Psoas muscle (tissue), 8 donors: ENCODE data around the gene CFLAR. TPM values are rescaled to one million over a fixed set of nuclear protein-coding genes. Genes with fewer than 3 reads are reported as not detected.

ENCODE experiments used
- ATAC-seq, 4 donors: fragments of 200-7000 bp; cut with Tn5 transposase; one replicate each; pipeline ENCODE4 v1.9.1; 2020; ENCODE audit warnings: moderate library complexity in 3 of 4, mild to moderate bottlenecking in 2 of 4
- DNase-seq, 2 donors: peaks; one replicate each; pipeline ENCODE4 v3.0.0-alpha.2; 2020
- H3K27ac ChIP-seq: fragments of 200-600 bp; one replicate; pipeline ENCODE4 v1.8.0; 2022
- H3K27me3 ChIP-seq, 3 donors: fragments of 200-600 bp in 1 of 3; one replicate each; pipeline versions ENCODE4 v1.6.1 to v1.8.0; 2013 to 2022; ENCODE audit warnings: low read length in 2 of 3, mild to moderate bottlenecking in 2 of 3, moderate library complexity in 1 of 3; ENCODE audit not compliant: insufficient read depth in 3 of 3
- H3K36me3 ChIP-seq, 2 donors: fragments of 200-600 bp in 1 of 2; one replicate each; pipeline versions ENCODE4 v1.6.1 to v1.8.0; 2013 to 2022; ENCODE audit warnings: low read depth in 1 of 2, mild to moderate bottlenecking in 1 of 2, moderate library complexity in 1 of 2; ENCODE audit not compliant: insufficient read depth in 1 of 2
- H3K4me1 ChIP-seq: fragments of 200-600 bp; one replicate; pipeline ENCODE4 v1.8.0; 2022
- H3K4me3 ChIP-seq: fragments of 200-600 bp; one replicate; pipeline ENCODE4 v1.8.0; 2022; ENCODE audit warnings: mild to moderate bottlenecking
- H3K9me3 ChIP-seq: fragments of 200-600 bp; one replicate; pipeline ENCODE4 v1.8.0; 2022
- WGBS, 3 donors: extraction: QIAGEN DNeasy Blood & Tissue Kit; methylation state at CpG; one replicate each; pipeline versions ENCODE4 v1.1.6 to v1.1.7; 2013; 5-methylcytosine and 5-hydroxymethylcytosine counted together
- intact Hi-C, 2 donors: fragments of 100-400 bp; cut with DNase I; formaldehyde crosslinking; loops; one replicate each; pipeline versions ENCODE4 v1.11.0 to v1.14.2; 2022
- polyA plus RNA-seq, 3 donors: library from polyadenylated mRNA; stranded (reverse); fragments of 200-250 nt; gene quantifications; one replicate each; pipeline ENCODE4 v1.2.3, GENCODE V29; 2013
- total RNA-seq, 4 donors: library from RNA; stranded (reverse); fragmentation: NEBNext Ultra II Directional in 2 of 4; extraction: Animal tissue kit (Norgen Biotek cat#: 25700) in 2 of 4; gene quantifications; one replicate each; pipeline versions ENCODE4 v1.2.1 to v1.2.4, GENCODE V29; 2021 to 2023
- TF ChIP-seq, protein P1 (sequence below): fragments of 200-600 bp; IDR thresholded peaks from one replicate; pipeline ENCODE4 v1.8.0; 2022; ENCODE audit warnings: antibody characterized with exemption
- donor health status: healthy with polysubstance abuse.
- donor health status: DM: no; HTN: no; CAD: no; lungs with moderate emphysema.
- donor health status: Bipolar disorder and iron deficiency.
- donor health status: healthy.
- donor health status: DM: yes; HTN: yes; CAD: no.
- donor health status: DM: no; HTN: no; CAD: no.
- donor health status: DM: no; HTN: no; CAD: no.
- donor health status: DM: yes; HTN: yes; CAD: no.

The CFLAR gene
- total and polyA plus RNA-seq, 7 donors = 84.7 to 358 (median 340) TPM

DNA sequence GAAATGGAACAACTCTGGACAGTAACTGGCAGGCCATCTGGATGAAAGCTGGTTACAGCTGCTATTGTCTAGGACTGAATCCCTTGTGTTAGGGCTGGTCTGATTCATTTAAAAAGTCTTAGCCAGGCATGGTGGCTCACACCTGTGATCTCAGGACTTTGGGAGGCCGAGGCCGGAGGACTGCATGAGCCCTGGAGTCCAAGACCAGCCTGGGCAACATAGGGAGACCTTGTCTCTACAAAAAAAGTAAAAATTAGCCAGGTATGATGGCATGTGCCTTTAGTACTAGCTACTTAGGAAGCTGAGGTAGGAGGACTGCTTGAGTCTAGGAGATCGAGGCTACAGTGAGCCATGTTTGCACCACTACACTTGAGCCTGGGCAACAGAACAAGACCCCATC lies 15.5 kb upstream of the CFLAR start:
- H3K27ac ChIP-seq = no peak overlapping the region
- H3K27me3 ChIP-seq = no peaks in the 10 kb centered on the region
- ATAC-seq (no peak), DNase-seq (no peak)
- intact Hi-C loops = no loop called here
- no peaks in the 10 kb centered on the region for H3K9me3 ChIP-seq
- H3K4me1 ChIP-seq = no peaks in the 10 kb centered on the region
- H3K36me3 ChIP-seq = no peaks in the 10 kb centered on the region
- 89 to 95% (median 90%) methylated on average over 3 of the region's 3 CpGs for WGBS, 3 donors
- H3K4me3 ChIP-seq = no peak overlapping the region
- TF ChIP-seq, protein P1, sequence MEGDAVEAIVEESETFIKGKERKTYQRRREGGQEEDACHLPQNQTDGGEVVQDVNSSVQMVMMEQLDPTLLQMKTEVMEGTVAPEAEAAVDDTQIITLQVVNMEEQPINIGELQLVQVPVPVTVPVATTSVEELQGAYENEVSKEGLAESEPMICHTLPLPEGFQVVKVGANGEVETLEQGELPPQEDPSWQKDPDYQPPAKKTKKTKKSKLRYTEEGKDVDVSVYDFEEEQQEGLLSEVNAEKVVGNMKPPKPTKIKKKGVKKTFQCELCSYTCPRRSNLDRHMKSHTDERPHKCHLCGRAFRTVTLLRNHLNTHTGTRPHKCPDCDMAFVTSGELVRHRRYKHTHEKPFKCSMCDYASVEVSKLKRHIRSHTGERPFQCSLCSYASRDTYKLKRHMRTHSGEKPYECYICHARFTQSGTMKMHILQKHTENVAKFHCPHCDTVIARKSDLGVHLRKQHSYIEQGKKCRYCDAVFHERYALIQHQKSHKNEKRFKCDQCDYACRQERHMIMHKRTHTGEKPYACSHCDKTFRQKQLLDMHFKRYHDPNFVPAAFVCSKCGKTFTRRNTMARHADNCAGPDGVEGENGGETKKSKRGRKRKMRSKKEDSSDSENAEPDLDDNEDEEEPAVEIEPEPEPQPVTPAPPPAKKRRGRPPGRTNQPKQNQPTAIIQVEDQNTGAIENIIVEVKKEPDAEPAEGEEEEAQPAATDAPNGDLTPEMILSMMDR = no peak

DNA sequence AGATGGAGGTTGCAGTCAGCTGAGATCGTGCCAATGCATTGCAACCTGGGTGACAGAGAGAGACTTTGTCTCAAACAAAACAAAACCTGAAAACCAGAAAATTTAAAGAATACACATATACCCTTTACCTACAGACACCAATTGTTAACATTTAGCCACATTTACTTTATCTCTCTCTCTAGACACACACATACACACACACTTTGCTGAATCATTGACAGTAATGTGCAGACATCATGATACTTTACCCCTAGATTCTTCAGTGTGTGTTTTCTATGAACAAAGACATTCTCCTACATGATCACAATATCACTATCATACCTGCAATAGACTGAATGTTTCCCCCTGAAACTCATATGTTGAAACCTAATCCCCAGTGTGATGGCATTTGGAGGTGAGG lies 10.2 kb upstream of the CFLAR start:
- Histone ChIP-seq H3K36me3 (no peaks in the 10 kb centered on the region), H3K4me1 (peaks cover 11% of the 10 kb centered on the region), H3K9me3 (no peaks in the 10 kb centered on the region), H3K27ac (no peak overlapping the region), H3K4me3 (no peak overlapping the region), H3K27me3 (no peaks in the 10 kb centered on the region)
- DNase-seq (no peak), ATAC-seq (no peak)
- 97 to 100% (median 100%) methylated on average over 1 of the region's 1 CpG for WGBS, 3 donors
- TF ChIP-seq, protein P1 = no peak
- intact Hi-C loops = no loop called here

DNA sequence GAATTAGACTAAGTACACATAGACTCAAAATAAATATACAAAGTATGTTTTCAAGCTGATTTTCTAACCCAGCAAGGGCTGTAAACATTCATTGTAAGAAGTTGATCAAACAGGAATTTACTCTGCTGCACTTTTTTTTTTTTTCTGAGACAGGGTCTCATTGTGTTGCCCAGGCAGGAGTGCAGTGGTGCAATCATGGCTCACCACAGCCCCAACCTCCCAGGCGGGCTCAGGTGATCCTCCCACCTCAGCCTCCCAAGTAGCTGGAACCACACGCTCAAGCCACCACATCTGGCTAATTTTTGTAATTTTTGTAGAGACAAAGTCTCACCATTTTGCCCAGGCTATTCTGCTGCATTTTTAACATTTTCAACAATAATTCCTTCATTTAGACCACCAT lies 8.3 kb upstream of the CFLAR start:
- no peaks in the 10 kb centered on the region for H3K9me3 ChIP-seq
- H3K36me3 ChIP-seq = no peaks in the 10 kb centered on the region
- H3K27me3 ChIP-seq = no peaks in the 10 kb centered on the region
- H3K4me1 ChIP-seq = peaks cover 18% of the 10 kb centered on the region
- H3K4me3 ChIP-seq = no peak overlapping the region
- no peak for DNase-seq
- TF ChIP-seq, protein P1 = no peak
- no peak for ATAC-seq
- intact Hi-C loops = no loop called here
- H3K27ac ChIP-seq = no peak overlapping the region
- WGBS, 3 donors = 94 to 100% (median 99%) methylated on average over 2 of the region's 2 CpGs

DNA sequence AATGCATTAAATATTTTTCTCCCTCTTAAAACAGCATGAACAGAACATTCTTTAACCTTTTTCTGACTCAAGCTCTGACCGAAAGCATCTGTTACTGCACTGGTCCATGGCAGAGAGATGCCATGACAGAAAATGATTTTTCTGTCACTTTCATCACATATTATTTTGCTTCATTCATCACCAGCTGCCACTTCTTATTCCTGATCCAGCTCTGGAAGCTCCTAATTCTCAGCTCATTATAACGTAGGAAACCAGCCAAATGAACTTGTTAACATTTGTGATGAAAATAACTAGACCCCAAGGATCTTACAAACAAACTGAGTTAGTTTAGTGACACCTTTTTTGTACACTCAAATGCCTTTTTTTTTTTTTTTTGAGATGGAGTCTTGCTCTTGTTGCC lies 7.6 kb upstream of the CFLAR start:
- ATAC-seq = no peak

DNA sequence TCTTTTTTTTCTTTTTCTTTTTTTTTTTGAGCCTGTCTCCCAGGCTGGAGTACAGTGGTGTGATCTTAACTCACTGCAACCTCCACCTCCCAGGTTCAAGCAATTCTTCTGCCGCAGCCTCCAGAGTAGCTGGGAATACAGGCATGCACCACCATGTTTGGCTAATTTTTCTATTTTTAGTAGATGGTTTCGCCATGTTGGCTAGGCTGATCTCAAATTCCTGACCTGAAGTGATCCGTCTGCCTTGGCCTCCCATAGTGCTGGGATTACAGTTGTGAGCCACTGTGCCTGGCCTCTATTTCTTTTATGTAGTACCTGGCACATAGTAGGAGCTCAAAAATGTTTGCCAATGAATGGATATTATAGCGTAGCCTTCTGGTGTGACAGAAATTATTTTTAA lies 6.8 kb upstream of the CFLAR start:
- H3K9me3 ChIP-seq = no peaks in the 10 kb centered on the region
- ATAC-seq = peak; percentile 65 to 72 (median 66)
- intact Hi-C loops = no loop called here
- H3K4me3 ChIP-seq = no peak overlapping the region
- no peak for DNase-seq
- WGBS, 3 donors = 28 to 40% (median 31%) methylated on average over 4 of the region's 4 CpGs
- TF ChIP-seq, protein P1 = no peak
- peaks cover 20% of the 10 kb centered on the region for H3K4me1 ChIP-seq
- H3K36me3 ChIP-seq = no peaks in the 10 kb centered on the region
- no peaks in the 10 kb centered on the region for H3K27me3 ChIP-seq
- H3K27ac ChIP-seq = peak overlapping the region; percentile 37

More for the DNA sequence above, 7.6 kb upstream of the CFLAR start:
- no peak for DNase-seq
- Histone ChIP-seq H3K4me3 (no peak overlapping the region), H3K27ac (no peak overlapping the region), H3K36me3 (no peaks in the 10 kb centered on the region), H3K4me1 (peaks cover 18% of the 10 kb centered on the region), H3K9me3 (no peaks in the 10 kb centered on the region), H3K27me3 (no peaks in the 10 kb centered on the region)
- intact Hi-C loops = no loop called here
- TF ChIP-seq, protein P1 = no peak
- 77 to 82% (median 80%) methylated on average over 2 of the region's 2 CpGs for WGBS, 3 donors
